Transverse colon (tissue), 4 donors: ENCODE results near the gene CDKL5. TPM values are rescaled to one million over a fixed set of nuclear protein-coding genes. Genes with fewer than 3 reads are reported as not detected.

ENCODE experiments used
- DNase-seq: peaks from one replicate; pipeline ENCODE4 v3.0.0-alpha.2; 2019
- H3K27ac ChIP-seq, 4 donors: fragments of 200-600 bp; sonication (generic); 2 replicates each; pipeline ENCODE4 v1.5.1; 2016 to 2018; ENCODE audit warnings: inconsistent platforms in 4 of 4
- H3K27me3 ChIP-seq: fragments of 200-600 bp; sonication (generic); 2 replicates; pipeline ENCODE4 v1.5.1; 2017; ENCODE audit warnings: inconsistent platforms
- H3K36me3 ChIP-seq, 4 donors: fragments of 200-600 bp; sonication (generic); 2 replicates each; pipeline ENCODE4 v1.5.1; 2017 to 2019; ENCODE audit warnings: inconsistent platforms in 4 of 4
- H3K4me1 ChIP-seq, 4 donors: fragments of 200-600 bp; sonication (generic); 2 replicates each; pipeline ENCODE4 v1.5.1; 2017 to 2020; ENCODE audit warnings: inconsistent platforms in 4 of 4
- H3K4me3 ChIP-seq, 4 donors: fragments of 200-600 bp; sonication (generic); 1 replicate in 1 of 4; 2 replicates in 3 of 4; pipeline versions ENCODE4 v1.5.1 to v1.6.1; 2017 to 2019; ENCODE audit warnings: inconsistent platforms in 4 of 4
- H3K9me3 ChIP-seq, 2 donors: fragments of 200-600 bp; sonication (generic); 2 replicates each; pipeline ENCODE4 v1.5.1; 2017 to 2019; ENCODE audit warnings: inconsistent platforms in 2 of 2
- EP300 ChIP-seq: sonication (generic); formaldehyde crosslinking; IDR thresholded peaks from one replicate; pipeline ENCODE4 v1.6.1; 2017; ENCODE audit warnings: antibody characterized with exemption, low read depth
- POLR2A ChIP-seq: fragments of 450-650 bp; IDR thresholded peaks from one replicate; pipeline ENCODE4 v1.6.1; 2016; ENCODE audit warnings: antibody characterized with exemption, mild to moderate bottlenecking, moderate library complexity
- POLR2AphosphoS5 ChIP-seq, 3 donors: sonication (generic); formaldehyde crosslinking; IDR thresholded peaks; one replicate each; pipeline ENCODE4 v1.6.1; 2016; ENCODE audit warnings: antibody characterized with exemption in 3 of 3
- WGBS, 2 donors: methylation state at CpG; one replicate each; pipeline ENCODE4 v1.1.5; 2018; ENCODE audit warnings: low coverage in 1 of 2; 5-methylcytosine and 5-hydroxymethylcytosine counted together
- in situ Hi-C, 4 donors: fragments of 200-750 bp; cut with MboI; loops; one replicate each; pipeline versions ENCODE4 v1.15.0 to v1.15.1; 2017; ENCODE audit warnings: low sequenced_read_pairs in 3 of 4, low pct_ligation_motif_present in 1 of 4, low pct_unique_long_range_greater_than_20kb in 1 of 4
- intact Hi-C: fragments of 100-400 bp; cut with DNase I; formaldehyde crosslinking; loops from one replicate; pipeline ENCODE4 v1.15.1; 2023; ENCODE audit warnings: low total_unique reads
- total RNA-seq, 4 donors: library from RNA; depleted of rRNA; stranded (reverse); fragments of >200 nt; gene quantifications; one replicate each; pipeline ENCODE4 v1.1.0, GENCODE V29; 2016
- TF ChIP-seq, protein P1 (sequence below), 5 experiments: fragments of 200-600 bp in 3 of 5; fragments of 450-650 bp in 2 of 5; sonication (generic) in 3 of 5; IDR thresholded peaks; 1 replicate in 2 of 5; 2 replicates in 3 of 5; pipeline ENCODE4 v1.5.1; 2016 to 2017; ENCODE audit warnings: antibody characterized with exemption in 5 of 5, inconsistent platforms in 3 of 5, mild to moderate bottlenecking in 2 of 5, moderate library complexity in 1 of 5

CDKL5 gene
- total RNA-seq, 4 donors from 2014 or later = 0.75 to 4.8 (median 3.5) TPM

GRCh38 chrX:18390941-18391538, 34.4 kb upstream of the CDKL5 start:
- H3K27me3 ChIP-seq = no peaks in the 10 kb centered on the region
- no peaks in the 10 kb centered on the region for H3K4me1 ChIP-seq
- intact Hi-C loops (loop anchor here (5.0 to 10.0 kb wide), 2 partner anchors 506 to 944 kb away; no protein-coding TSS in a partner anchor), in situ Hi-C loops (loop anchor here in 3 of 4 donors (10.0 to 25.0 kb wide), 3 partner anchors 521 to 946 kb away; partner anchors contain the start of gene PDHA1 (in 1 of the 3))
- WGBS, 2 donors = 0 to 21% methylated on average over 1 to 9 of the region's 9 CpGs
- DNase-seq = peak; percentile 67
- TF ChIP-seq POLR2A = no peak
- TF ChIP-seq, protein P1, sequence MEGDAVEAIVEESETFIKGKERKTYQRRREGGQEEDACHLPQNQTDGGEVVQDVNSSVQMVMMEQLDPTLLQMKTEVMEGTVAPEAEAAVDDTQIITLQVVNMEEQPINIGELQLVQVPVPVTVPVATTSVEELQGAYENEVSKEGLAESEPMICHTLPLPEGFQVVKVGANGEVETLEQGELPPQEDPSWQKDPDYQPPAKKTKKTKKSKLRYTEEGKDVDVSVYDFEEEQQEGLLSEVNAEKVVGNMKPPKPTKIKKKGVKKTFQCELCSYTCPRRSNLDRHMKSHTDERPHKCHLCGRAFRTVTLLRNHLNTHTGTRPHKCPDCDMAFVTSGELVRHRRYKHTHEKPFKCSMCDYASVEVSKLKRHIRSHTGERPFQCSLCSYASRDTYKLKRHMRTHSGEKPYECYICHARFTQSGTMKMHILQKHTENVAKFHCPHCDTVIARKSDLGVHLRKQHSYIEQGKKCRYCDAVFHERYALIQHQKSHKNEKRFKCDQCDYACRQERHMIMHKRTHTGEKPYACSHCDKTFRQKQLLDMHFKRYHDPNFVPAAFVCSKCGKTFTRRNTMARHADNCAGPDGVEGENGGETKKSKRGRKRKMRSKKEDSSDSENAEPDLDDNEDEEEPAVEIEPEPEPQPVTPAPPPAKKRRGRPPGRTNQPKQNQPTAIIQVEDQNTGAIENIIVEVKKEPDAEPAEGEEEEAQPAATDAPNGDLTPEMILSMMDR (IDR thresholded peaks at IDR 0.05) = peak; percentile 60 to 88 (median 74)
- TF ChIP-seq POLR2AphosphoS5 (IDR thresholded peaks at IDR 0.05) = no peak
- no peaks in the 10 kb centered on the region for H3K9me3 ChIP-seq
- no peak overlapping the region for H3K27ac ChIP-seq
- H3K36me3 ChIP-seq = no peaks in the 10 kb centered on the region
- no peak overlapping the region for H3K4me3 ChIP-seq

DNA sequence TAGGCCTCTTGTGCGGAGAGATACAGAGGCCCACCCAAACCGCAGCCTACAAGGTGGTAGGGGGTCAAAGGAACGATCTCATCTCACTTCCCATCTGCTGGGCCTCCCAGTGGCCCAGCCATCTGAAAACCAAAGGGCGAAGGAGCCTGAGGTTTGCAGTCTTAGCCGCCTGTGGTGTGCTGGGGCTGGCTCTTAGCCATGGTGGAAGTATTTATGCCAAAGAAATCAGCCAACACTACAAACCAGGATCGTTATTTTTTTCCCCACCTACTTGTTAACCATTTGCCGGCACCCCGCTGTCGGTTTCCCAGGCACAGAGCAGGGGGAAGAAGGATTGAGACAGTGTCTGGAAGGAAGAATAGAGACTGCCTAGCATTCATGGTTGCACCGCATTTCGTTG, 30.9 kb upstream of the CDKL5 start:
- in situ Hi-C loops (loop anchor here in 3 of 4 donors (10.0 to 25.0 kb wide), 3 partner anchors 518 to 943 kb away; partner anchors contain the start of gene PDHA1 (in 1 of the 3)), intact Hi-C loops (loop anchor here (5.0 to 10.0 kb wide), 2 partner anchors 503 to 940 kb away; no protein-coding TSS in a partner anchor)
- TF ChIP-seq POLR2AphosphoS5 (IDR thresholded peaks at IDR 0.05) = no peak
- no peak for TF ChIP-seq POLR2A
- TF ChIP-seq, protein P1 (IDR thresholded peaks at IDR 0.05) = no peak
- no peak for TF ChIP-seq EP300
- H3K36me3 ChIP-seq = no peaks in the 10 kb centered on the region
- H3K27ac ChIP-seq = no peak overlapping the region
- H3K9me3 ChIP-seq = no peaks in the 10 kb centered on the region
- 78% methylated on average over 11 of the region's 11 CpGs; no CpG with 5 or more reads in 1 of the 2 donors for WGBS, 2 donors
- no peak for DNase-seq
- H3K4me3 ChIP-seq = no peak overlapping the region
- H3K4me1 ChIP-seq = no peaks in the 10 kb centered on the region
- no peaks in the 10 kb centered on the region for H3K27me3 ChIP-seq

DNA sequence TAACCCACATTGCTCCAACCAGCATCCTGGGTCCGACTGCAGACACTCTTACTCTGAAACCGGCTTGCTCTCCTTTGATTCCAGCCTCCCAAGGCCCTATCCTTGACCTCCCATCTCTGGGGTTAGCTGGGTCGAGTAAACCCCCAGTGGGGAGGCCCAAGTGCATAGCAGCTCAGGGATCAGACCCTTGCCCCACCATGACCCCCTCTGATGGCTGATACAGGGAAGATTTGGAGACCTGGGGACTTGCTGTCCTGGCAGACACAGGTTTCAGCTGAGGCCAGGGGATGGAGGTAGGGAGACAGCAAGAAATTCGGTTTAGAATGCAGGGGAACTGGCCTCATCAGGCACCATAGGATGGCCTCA, 23.6 kb upstream of the CDKL5 start:
- intact Hi-C loops (no loop called here), in situ Hi-C loops (loop anchor here in 3 of 4 donors (25.0 kb wide), 2 partner anchors 260 to 485 kb away; partner anchors contain the start of gene RS1 (in 1 of the 3))
- Histone ChIP-seq H3K9me3 (no peaks in the 10 kb centered on the region), H3K4me3 (no peak overlapping the region), H3K27ac (no peak overlapping the region), H3K36me3 (no peaks in the 10 kb centered on the region), H3K4me1 (no peaks in the 10 kb centered on the region), H3K27me3 (no peaks in the 10 kb centered on the region)
- TF ChIP-seq EP300 (no peak), POLR2A (no peak), POLR2AphosphoS5 (IDR thresholded peaks at IDR 0.05) (no peak)
- TF ChIP-seq, protein P1 (IDR thresholded peaks at IDR 0.05) = no peak
- 69 to 78% methylated on average over 3 to 4 of the region's 4 CpGs for WGBS, 2 donors
- no peak for DNase-seq

DNA sequence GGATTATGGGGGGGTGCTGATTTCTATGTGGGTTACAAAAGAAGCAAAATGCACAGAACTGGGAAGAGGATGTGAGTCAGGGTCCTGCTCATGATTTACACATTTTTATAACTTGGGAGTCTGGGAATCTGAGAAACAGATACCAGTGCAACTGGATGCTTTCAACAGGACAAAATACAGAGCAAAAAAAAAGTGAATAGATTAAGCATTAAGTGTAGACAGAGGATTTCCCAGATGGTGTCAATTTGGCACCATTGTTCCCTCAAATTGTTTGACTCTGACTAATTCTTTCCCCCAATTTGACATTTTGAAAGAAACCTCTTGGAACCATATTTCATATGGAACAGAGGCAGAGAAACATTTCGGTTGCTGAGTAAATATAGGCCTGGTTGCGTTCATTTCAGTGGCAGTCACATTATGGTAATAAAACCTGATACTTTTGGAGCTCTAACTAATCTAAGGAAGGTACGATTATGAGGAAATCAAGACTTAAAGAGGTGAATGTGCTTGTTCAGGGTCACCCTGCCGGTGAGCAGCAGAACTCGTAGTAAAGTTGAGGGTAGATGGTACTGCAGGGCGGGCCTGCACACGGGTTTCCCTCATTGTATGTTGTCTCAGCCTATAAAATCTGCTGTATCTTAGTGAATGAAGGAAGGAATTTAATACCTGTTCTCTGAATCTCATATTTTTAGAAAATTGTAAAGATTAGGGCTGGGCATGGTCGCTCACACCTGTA, 18.7 kb upstream of the CDKL5 start:
- in situ Hi-C loops = loop anchor here in 3 of 4 donors (25.0 kb wide), 2 partner anchors 256 to 481 kb away; partner anchors contain the start of gene RS1 (in 1 of the 3)
- Histone ChIP-seq H3K36me3 (no peaks in the 10 kb centered on the region), H3K9me3 (no peaks in the 10 kb centered on the region), H3K27me3 (no peaks in the 10 kb centered on the region), H3K4me3 (no peak overlapping the region), H3K4me1 (no peaks in the 10 kb centered on the region), H3K27ac (no peak overlapping the region)
- intact Hi-C loops = no loop called here
- TF ChIP-seq, protein P1 (IDR thresholded peaks at IDR 0.05) = peak in 2 of 5 experiments; percentile 10 to 15
- no peak for TF ChIP-seq POLR2A
- 50 to 58% methylated on average over 2 to 8 of the region's 8 CpGs for WGBS, 2 donors
- no peak for DNase-seq
